NCI-H460 (cell line): ENCODE data around the gene ALKBH5. TPM values are rescaled to one million over a fixed set of nuclear protein-coding genes. Genes with fewer than 3 reads are reported as not detected.

Source experiments
- DNase-seq: peaks from one replicate; pipeline ENCODE4 v3.0.0-alpha.2; 2016; ENCODE audit warnings: low read depth; ENCODE audit errors: extremely low read depth
- total RNA-seq: library from RNA; depleted of rRNA; stranded (reverse); fragments of >200 nt; shearing (Covaris generic); gene quantifications from 2 replicates; pipeline ENCODE4 v1.2.3, GENCODE V29; 2014

Gene ALKBH5
- total RNA-seq, 1 experiment from 2014 or later = 94.1 TPM

DNA sequence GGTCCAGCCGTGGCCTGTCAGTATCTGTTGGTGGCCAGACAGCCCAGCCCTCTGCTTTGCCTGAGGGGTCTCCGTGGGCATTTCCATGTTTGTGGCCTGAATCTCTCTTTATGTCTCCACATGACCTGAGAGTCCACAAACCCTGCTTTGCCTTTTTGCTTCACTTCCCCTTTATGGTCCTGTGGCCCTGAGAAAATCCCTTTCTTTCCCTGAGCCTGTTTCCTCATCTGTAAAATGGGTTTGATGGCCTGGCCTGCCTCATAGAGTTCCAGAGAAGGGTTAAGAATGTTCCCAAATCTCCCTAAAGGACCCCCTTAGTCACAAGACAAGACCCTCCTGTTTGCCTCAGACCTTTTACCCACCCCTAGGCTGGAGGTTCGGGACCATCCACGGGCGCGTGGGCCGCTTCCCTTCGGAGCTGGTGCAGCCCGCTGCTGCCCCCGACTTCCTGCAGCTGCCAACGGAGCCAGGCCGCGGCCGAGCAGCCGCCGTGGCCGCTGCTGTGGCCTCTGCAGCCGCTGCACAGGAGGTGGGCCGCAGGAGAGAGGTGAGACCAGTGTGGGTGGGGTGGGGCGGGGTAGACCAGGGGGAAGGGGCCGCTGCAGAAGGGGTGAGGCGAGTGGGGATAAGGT lies 26.2 kb upstream of the ALKBH5 start:
- no peak for DNase-seq

DNA sequence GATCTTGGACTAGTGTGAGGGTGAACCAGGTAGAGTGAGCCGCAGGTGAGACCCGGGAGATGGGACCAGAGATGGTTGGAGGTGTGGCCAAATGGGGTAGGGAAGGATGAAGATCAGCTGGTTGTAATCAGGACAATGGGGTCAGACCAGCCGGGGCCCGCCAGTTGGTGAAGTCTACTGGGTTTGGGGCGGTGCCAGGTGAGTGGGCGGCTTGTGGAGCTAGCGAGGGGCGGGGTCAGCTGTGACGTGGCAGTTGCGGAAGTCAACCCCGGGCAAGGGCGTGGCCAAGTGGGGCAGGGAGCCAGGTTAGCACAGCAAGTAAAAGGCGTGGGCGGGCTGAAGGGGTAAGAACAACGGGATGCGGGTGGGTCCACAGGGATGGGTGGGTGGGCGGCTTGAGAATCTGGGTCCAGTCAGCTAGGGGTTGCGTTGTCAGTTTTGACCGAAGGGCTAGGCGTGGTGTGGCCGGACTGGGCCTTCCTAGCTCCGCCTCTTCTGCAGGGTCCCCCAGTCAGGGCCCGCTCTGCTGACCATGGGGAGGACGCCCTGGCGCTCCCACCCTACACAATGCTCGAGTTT lies 25.5 kb upstream of the ALKBH5 start:
- DNase-seq = peak; percentile 61

DNA sequence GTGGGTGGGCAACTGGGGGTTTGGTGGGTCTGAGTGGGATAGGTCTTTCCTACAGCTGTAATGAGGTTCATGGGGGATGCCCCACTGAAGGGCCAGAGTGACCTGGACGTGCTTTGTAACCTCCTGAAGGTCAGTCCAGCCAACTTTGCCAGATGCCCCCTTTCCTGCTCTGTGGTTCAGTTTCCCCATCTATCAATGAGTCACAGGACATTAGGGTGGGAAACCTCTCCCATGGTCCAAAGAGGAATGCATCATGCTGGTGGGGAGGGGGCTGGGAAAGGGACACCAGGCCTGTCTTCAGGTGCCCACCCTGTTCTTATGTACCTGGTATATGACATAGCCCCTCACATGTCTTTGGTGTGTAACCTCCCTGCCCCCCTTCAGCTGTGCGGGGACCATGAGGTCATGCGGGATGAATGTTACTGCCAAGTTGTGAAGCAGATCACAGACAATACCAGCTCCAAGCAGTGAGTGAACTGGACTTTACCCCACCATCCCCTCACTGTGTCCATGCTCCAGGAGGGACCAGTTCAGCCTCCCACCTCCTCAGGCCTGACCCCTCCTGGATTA lies 24.0 kb upstream of the ALKBH5 start:
- DNase-seq = no peak

- no peak for DNase-seq
Observed at GRCh38 chr17:18160128-18160856, 23.3 kb upstream of the ALKBH5 start.

- DNase-seq = no peak
Observed at GRCh38 chr17:18161207-18162145, 22.2 kb upstream of the ALKBH5 start.

DNA sequence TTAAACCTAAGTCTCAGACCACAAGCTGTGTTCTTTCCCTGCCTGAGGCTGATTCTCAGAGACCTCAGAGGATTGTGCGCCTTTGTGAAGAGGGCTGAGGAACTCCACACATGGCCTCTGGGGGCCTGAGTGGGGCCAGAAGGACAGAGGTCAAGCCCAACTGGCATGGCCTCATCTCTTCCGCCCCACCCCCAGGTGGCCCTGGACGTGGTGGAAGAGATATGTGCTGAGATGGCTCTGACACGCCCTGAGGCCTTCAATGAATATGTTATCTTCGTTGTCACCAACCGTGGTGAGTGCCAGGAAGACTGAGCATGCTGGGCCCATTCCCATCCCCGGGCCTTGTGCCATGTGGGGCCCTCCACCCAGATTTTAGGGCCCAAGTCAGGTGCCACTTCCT lies 20.1 kb upstream of the ALKBH5 start:
- no peak for DNase-seq

DNA sequence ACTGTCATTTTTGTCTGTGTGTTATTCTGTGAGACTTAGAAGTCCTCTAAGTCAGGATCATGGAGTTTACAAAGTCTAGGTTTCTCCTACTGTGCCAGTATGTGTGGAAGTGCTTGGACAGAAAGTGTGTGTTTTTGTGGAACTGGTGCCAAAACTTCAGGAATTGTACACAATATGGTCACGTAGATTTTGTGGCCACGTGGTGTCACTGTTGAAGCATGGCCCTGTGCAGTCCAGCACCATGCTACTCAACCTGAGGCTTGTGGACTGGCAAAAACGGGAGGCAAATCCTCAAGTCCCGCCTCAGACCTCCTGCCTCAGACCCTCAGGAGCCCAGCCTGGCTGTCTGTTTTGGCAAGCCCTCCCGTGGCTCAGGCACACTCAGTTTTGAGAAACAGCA lies 16.7 kb upstream of the ALKBH5 start:
- DNase-seq = no peak

- no peak for DNase-seq
Observed at GRCh38 chr17:18167421-18167820, 16.2 kb upstream of the ALKBH5 start.

DNA sequence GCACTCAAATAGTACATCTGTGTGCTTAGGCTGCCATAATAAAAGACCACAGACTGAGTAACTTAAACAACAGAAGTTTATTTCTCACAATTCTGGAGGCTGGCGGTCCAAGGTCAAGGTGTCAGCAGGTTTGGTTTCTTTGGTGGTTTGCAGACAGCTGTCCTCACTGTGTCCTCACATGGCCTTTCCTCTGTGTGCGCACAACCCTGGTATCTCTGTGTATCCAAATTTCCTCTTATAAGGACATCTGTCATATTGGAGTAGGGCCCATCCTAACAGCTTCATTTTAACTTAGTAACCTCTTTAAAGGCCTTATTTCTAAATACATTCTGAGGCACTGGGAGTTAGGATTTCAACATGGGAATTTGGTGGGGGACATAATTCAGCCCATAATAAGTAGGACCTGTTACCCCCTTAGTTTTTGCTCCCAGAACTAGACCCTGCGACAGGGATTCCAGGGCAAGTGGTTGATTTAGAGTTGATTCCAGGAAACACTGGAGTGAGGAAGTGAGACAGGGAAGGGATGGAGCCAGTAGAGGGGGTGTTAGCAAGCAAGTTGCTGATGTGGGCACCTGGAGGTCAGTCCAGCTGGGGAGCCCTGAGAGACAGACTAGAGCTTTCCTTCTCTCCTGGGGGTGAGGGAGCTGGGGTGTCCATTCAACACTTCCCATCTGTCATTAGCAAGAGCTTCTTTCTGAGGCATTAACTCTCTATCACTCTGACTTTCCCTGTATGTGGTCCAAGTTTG lies 10.9 kb upstream of the ALKBH5 start:
- no peak for DNase-seq

GRCh38 chr17:18173740-18174139 lies 9.9 kb upstream of the ALKBH5 start:
- no peak for DNase-seq

GRCh38 chr17:18176176-18176575 lies 7.5 kb upstream of the ALKBH5 start:
- DNase-seq = no peak

DNA sequence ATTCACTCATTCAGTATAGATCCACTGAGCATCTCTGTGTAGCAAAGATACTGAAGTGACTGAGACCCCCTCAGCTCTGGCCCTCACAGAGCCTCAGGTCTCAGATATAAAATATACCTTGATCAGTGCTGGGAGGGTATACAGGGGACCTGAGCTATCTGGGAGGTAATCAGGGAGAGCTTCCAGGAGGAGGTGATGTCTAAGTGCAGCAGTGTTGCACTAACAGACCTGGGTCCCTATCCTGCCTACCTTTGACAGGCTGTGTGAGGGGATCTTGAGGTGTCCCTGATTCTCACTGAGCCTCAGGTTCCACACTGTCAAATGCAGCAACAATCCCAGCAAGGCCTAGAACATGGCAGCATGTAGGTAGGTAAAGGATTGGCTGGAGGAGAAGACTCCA lies 6.5 kb upstream of the ALKBH5 start:
- DNase-seq = no peak

- no peak for DNase-seq
Observed at GRCh38 chr17:18177722-18178121, 5.9 kb upstream of the ALKBH5 start.

GRCh38 chr17:18179196-18179595 lies 4.4 kb upstream of the ALKBH5 start:
- no peak for DNase-seq

- DNase-seq = no peak
Observed at GRCh38 chr17:18179804-18180203, 3.8 kb upstream of the ALKBH5 start.

DNA sequence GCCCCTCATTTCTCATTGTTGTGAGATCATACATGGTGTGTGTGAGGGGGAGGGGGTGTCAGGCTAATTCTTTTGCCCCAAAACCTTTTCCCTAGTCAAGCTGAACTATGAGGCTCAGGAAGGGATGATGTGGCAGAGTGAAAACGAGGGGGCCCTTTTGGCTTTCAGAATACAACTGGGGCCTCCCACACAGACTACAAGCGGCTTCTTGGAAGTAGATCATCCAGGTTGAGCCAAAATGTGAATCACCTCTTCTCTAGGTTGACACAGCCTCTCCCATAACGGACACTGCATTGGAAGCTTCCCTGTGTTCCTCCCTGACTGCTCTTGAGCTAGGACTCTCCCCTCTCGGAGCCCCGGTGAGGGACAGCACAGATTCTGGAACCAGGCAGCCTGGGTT lies 2.3 kb upstream of the ALKBH5 start:
- no peak for DNase-seq

DNA sequence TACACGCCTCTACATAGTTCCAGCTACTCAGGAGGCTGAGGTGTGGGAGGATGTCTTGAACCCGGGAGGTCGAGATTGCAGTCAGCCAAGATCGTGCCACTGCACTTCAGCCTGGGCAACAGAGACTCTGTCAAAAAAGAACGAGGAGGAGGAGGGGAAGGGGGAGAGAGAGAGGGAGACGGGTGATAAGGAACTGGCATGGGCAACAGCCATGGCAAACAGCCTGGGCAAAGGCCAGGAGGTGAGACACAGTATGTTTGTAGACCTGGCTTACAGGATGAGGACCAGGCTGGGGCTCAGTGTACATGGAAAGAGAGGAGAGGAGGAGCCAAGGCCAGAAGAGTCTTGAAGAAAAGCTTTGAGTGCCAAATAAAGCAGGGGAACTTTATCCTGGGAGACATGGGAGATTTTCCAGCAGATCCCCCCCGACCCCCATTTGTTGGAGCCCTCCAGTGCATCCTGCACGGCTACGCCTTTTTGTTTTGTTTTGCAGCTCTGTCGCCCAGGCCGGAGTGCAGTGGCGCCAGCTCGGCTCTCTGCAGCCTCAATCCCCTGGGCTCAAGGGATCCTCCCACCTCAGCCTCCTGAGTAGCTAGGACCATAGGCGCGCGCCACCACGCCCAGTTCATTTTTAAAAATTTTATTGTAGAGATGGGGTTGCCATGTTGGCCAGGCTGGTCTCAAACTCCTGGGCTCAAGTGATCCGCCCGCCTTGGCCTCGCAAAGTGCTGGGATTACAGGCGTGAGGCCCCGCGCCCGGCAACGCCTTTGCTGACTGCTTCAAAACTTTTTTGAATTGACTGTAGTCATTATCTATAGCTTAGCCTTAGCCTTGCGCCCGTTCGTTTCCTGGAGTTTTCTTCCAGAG lies 1.3 kb upstream of the ALKBH5 start:
- DNase-seq = no peak

DNA sequence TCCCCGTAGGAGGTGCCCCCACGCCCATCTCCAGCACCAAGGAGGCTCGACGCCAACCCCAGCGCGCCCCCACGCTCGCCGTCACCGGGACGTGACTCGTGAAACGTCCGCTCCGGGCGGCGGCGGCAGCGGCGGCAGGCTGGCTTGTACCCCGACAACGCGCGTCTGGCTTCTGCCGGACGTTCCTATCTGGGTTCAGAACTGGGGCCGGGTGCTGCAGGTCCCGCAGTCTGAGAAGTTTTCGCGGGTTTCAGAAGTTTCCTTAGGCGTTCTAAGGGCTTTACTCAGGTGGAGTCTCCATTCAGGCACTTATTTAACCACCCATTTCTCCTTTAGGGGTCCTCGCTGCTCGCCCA lies 672 bp upstream of the ALKBH5 start:
- DNase-seq = no peak
